Mesothelial cell of epicardium (in vitro differentiated cells): ENCODE data around the gene MBOAT7. TPM values are rescaled to one million over a fixed set of nuclear protein-coding genes. Genes with fewer than 3 reads are reported as not detected.

Experiments used
- DNase-seq, 2 experiments: peaks; one replicate each; pipeline ENCODE4 v3.0.0; 2021; ENCODE audit warnings: low spot score in 2 of 2; ENCODE audit not compliant: unreplicated experiment in 2 of 2
- H3K27ac Mint-ChIP-seq: 2 replicates; pipeline ENCODE4 v1.8.0; 2021; ENCODE audit warnings: mixed read lengths
- H3K27me3 Mint-ChIP-seq: 2 replicates; pipeline ENCODE4 v1.8.0; 2021; ENCODE audit warnings: low read depth, mixed read lengths
- H3K36me3 Mint-ChIP-seq: 2 replicates; pipeline ENCODE4 v1.8.0; 2021; ENCODE audit warnings: mixed read lengths
- H3K4me1 Mint-ChIP-seq: 2 replicates; pipeline ENCODE4 v1.8.0; 2021; ENCODE audit warnings: mixed read lengths
- H3K4me3 Mint-ChIP-seq: 2 replicates; pipeline ENCODE4 v1.8.0; 2021; ENCODE audit warnings: mild to moderate bottlenecking, moderate library complexity, mixed read lengths
- H3K9me3 Mint-ChIP-seq: 2 replicates; pipeline ENCODE4 v1.8.0; 2021; ENCODE audit warnings: mixed read lengths
- total RNA-seq: library from RNA; stranded (reverse); gene quantifications from 3 replicates; pipeline ENCODE4 v1.2.1, GENCODE V29; 2021
- TF ChIP-seq, protein P1 (sequence below): fragments of 200-600 bp; sonication (generic); IDR thresholded peaks from one replicate; pipeline ENCODE4 v1.5.0; 2021; ENCODE audit warnings: antibody characterized with exemption; ENCODE audit not compliant: unreplicated experiment

MBOAT7 gene
- total RNA-seq, 1 donor from 2014 or later, result 113 TPM

DNA sequence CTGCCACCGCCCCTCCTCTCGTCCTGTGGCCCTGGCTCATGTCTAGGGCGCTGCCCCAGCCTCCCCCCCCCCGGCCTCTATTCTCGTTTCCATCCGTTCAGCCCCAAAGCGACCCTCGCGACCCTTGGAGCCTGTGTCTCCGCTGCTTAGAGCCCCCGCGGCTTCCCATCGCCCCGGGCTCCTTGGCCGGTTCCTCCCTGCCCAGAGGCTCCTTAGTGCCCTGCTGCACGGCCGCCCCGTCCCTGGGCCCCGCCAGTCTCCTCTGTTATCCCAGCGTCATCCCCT is 61.0 kb downstream of the MBOAT7 start:
- Mint-ChIP-seq H3K36me3 (peaks cover 25% of the 10 kb centered on the region), H3K9me3 (no peaks in the 10 kb centered on the region)
- TF ChIP-seq, protein P1, sequence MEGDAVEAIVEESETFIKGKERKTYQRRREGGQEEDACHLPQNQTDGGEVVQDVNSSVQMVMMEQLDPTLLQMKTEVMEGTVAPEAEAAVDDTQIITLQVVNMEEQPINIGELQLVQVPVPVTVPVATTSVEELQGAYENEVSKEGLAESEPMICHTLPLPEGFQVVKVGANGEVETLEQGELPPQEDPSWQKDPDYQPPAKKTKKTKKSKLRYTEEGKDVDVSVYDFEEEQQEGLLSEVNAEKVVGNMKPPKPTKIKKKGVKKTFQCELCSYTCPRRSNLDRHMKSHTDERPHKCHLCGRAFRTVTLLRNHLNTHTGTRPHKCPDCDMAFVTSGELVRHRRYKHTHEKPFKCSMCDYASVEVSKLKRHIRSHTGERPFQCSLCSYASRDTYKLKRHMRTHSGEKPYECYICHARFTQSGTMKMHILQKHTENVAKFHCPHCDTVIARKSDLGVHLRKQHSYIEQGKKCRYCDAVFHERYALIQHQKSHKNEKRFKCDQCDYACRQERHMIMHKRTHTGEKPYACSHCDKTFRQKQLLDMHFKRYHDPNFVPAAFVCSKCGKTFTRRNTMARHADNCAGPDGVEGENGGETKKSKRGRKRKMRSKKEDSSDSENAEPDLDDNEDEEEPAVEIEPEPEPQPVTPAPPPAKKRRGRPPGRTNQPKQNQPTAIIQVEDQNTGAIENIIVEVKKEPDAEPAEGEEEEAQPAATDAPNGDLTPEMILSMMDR, result no peak

DNA sequence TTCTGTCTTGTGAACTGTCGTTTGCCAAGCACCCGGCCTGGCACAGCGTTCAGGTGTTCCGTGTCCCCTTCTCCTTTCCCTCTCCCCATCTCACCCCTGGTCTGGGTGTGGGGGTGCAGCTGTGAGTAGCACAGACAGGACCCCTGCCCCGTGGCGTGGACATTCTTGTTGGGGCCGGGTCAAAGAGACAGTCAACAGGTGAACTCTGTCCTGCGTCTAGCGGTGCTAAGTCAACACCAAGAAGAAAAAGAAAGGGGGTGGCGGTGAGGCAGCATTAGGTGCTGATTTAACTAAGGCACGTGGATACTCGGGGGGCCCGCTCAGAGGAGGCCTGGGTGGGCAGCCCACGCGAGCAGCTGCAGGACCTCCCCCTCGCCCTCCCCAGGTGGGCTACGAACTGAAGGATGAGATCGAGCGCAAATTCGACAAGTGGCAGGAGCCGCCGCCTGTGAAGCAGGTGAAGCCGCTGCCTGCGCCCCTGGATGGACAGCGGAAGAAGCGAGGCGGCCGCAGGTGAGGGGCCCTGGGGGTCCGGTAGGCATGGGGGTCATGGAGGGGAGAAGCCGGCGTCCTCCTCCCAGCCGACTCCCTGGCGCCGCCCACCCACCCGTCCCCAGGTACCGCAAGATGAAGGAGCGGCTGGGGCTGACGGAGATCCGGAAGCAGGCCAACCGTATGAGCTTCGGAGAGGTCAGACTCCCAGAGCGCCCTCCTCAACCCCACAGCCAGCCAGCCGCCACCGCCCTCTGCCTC is 61.5 kb downstream of the MBOAT7 start:
- peaks cover 27% of the 10 kb centered on the region for H3K36me3 Mint-ChIP-seq

More for the DNA sequence above, 61.0 kb downstream of the MBOAT7 start:
- Mint-ChIP-seq H3K4me3 (no peak overlapping the region), H3K27me3 (no peaks in the 10 kb centered on the region), H3K27ac (no peak overlapping the region), H3K4me1 (no peaks in the 10 kb centered on the region)
- DNase-seq, result no peak

DNA sequence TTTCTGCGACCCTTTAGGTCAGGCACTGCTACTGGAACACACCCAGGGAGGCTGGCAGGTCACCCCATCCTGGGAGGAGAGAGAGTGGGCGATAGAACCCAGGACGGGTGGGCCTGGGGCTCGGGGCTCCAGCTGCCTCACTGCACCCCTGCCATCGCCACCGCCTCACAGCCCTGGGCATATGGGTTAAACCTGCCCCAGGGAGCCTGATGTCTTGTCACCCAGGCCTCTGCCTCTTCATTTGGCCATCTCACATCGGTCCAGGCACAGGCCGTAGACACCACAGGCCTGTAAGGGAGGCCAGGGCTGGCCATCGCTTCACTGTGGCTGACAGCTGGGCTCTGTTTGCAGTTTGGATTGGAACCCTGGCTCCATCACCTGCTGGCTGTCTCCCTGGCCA is 63.7 kb downstream of the MBOAT7 start:
- TF ChIP-seq, protein P1, result no peak
- Mint-ChIP-seq H3K36me3 (peaks cover 28% of the 10 kb centered on the region), H3K27ac (no peak overlapping the region), H3K27me3 (no peaks in the 10 kb centered on the region), H3K9me3 (no peaks in the 10 kb centered on the region), H3K4me1 (no peaks in the 10 kb centered on the region), H3K4me3 (no peak overlapping the region)
- DNase-seq, result no peak

More for the DNA sequence above, 61.5 kb downstream of the MBOAT7 start:
- Mint-ChIP-seq H3K27ac (no peak overlapping the region), H3K4me3 (no peak overlapping the region), H3K9me3 (no peaks in the 10 kb centered on the region), H3K27me3 (no peaks in the 10 kb centered on the region), H3K4me1 (no peaks in the 10 kb centered on the region)
- TF ChIP-seq, protein P1, result no peak
- no peak for DNase-seq

DNA sequence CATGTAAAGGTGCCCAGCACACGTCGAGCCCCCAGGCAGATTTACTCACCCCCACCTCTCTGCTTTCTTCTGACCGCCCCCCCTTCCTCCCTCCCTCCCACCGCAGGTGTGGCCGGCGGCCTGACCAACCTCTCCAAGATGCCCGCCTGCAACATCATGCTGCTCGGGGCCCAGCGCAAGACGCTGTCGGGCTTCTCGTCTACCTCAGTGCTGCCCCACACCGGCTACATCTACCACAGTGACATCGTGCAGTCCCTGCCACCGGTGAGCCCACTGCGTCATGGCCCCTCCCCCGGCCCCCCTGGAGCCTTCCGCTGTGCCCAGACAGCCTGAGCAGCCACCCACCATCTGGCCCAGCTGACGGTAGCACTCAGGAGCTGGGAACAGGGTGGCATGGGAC is 65.0 kb downstream of the MBOAT7 start:
- H3K4me1 Mint-ChIP-seq, result no peaks in the 10 kb centered on the region
- no peaks in the 10 kb centered on the region for H3K9me3 Mint-ChIP-seq
- TF ChIP-seq, protein P1, result no peak
- no peaks in the 10 kb centered on the region for H3K27me3 Mint-ChIP-seq
- H3K36me3 Mint-ChIP-seq, result peaks cover 34% of the 10 kb centered on the region
- no peak overlapping the region for H3K27ac Mint-ChIP-seq
- H3K4me3 Mint-ChIP-seq, result no peak overlapping the region
- no peak for DNase-seq

DNA sequence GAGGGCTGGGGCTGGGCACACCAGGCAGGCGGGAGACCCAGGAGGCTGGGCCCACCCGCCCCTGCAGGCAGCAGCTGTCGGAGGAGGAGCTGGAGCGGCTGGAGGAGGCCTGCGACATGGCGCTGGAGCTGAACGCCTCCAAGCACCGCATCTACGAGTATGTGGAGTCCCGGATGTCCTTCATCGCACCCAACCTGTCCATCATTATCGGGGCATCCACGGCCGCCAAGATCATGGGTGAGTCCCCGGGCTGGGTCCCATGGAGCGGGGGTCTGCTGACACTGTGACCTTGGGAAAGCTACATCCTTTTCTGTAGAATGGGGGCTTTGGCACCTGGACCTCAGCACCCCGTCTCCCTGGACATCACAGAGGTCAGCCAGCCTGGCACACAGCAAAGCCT is 65.7 kb downstream of the MBOAT7 start:
- H3K27ac Mint-ChIP-seq, result no peak overlapping the region
- no peak for DNase-seq
- no peaks in the 10 kb centered on the region for H3K4me1 Mint-ChIP-seq
- H3K9me3 Mint-ChIP-seq, result no peaks in the 10 kb centered on the region
- TF ChIP-seq, protein P1, result no peak
- peaks cover 34% of the 10 kb centered on the region for H3K36me3 Mint-ChIP-seq
- no peak overlapping the region for H3K4me3 Mint-ChIP-seq
- H3K27me3 Mint-ChIP-seq, result no peaks in the 10 kb centered on the region

Other genes with a start within 250 kb of the MBOAT7 start
- gene CACNG8, start 226.6 kb downstream of the MBOAT7 start, total RNA-seq, result 2.1 to 2.6 TPM (median 2.1 TPM) in 3 replicates
- gene CACNG6, start 197.9 kb downstream of the MBOAT7 start, total RNA-seq, result 4.3 to 5.7 TPM (median 5.3 TPM) in 3 replicates
- gene VSTM1, start 125.7 kb downstream of the MBOAT7 start, total RNA-seq, result not detected in 3 replicates
- not detected in 3 replicates for gene TARM1, start 108.2 kb downstream of the MBOAT7 start, total RNA-seq
- not detected in 3 replicates for gene OSCAR, start 88.8 kb downstream of the MBOAT7 start, total RNA-seq
- 126 to 135 TPM (median 135 TPM) in 3 replicates for gene NDUFA3, start 86.7 kb downstream of the MBOAT7 start, total RNA-seq
- 19.2 to 20.7 TPM (median 20.1 TPM) in 3 replicates for gene TFPT, start 73.9 kb downstream of the MBOAT7 start, total RNA-seq
- 80.6 to 84.0 TPM (median 82.1 TPM) in 3 replicates for gene PRPF31, start 73.8 kb downstream of the MBOAT7 start, total RNA-seq
- 63.3 to 70.6 TPM (median 67.6 TPM) in 3 replicates for gene CNOT3, start 51.8 kb downstream of the MBOAT7 start, total RNA-seq
- 5.7 to 6.4 TPM (median 5.8 TPM) in 3 replicates for gene LENG1, start 29.9 kb downstream of the MBOAT7 start, total RNA-seq
- gene TMC4, start 16.4 kb downstream of the MBOAT7 start, total RNA-seq, result 57.6 to 69.5 TPM (median 63.5 TPM) in 3 replicates
- 43.9 to 50.1 TPM (median 47.5 TPM) in 3 replicates for gene TSEN34, start 1.7 kb upstream of the MBOAT7 start, total RNA-seq
- 1,211 to 1,274 TPM (median 1,263 TPM) in 3 replicates for gene RPS9, start 11.3 kb upstream of the MBOAT7 start, total RNA-seq
- not detected in 3 replicates for gene LILRB3, start 33.4 kb upstream of the MBOAT7 start, total RNA-seq
- not detected in 3 replicates for gene LILRA6, start 53.2 kb upstream of the MBOAT7 start, total RNA-seq
- gene LILRB5, start 67.7 kb upstream of the MBOAT7 start, total RNA-seq, result not detected in 3 replicates
- gene LILRB2, start 91.5 kb upstream of the MBOAT7 start, total RNA-seq, result not detected in 3 replicates
- gene LILRA5, start 123.6 kb upstream of the MBOAT7 start, total RNA-seq, result not detected in 3 replicates
- not detected in 3 replicates for gene LILRA4, start 149.6 kb upstream of the MBOAT7 start, total RNA-seq
- 0.53 to 0.92 TPM (median 0.75 TPM) in 3 replicates for gene LAIR1, start 175.4 kb upstream of the MBOAT7 start, total RNA-seq
- gene TTYH1, start 225.9 kb upstream of the MBOAT7 start, total RNA-seq, result 4.2 to 6.0 TPM (median 5.2 TPM) in 3 replicates